ENCODE data around the gene KCNA5. TPM values are rescaled to one million over a fixed set of nuclear protein-coding genes. Genes with fewer than 3 reads are reported as not detected.

Gene KCNA5
- total RNA-seq, 1 experiment from 2014 or later, result not detected

GRCh38 chr12:5051334-5051733, 7.7 kb downstream of the KCNA5 start:
- CTCF ChIA-PET, result no interaction called here
- BruUV-seq (replicated peaks), result no TSS peak
- no peak overlapping the region for H3K9ac ChIP-seq (ENCODE audit: low read length)
- no peak overlapping the region for H2AFZ ChIP-seq (ENCODE audit: low read depth, low read length, poor library complexity, severe bottlenecking)
- intact Hi-C loops (cut with micrococcal nuclease), result no loop called here
- no peak for TF ChIP-seq ZNF274 (IDR thresholded peaks at IDR 0.05; ENCODE audit: low read depth, low read length)
- TF ChIP-seq POLR2A (IDR thresholded peaks at IDR 0.05; ENCODE audit: borderline replicate concordance, extremely low read depth, insufficient read depth, insufficient read length), result no peak
- TF ChIP-seq EGR1 (IDR thresholded peaks at IDR 0.05; ENCODE audit: low read depth), result no peak
- no peak for TF ChIP-seq ZFX (IDR thresholded peaks at IDR 0.05)
- TF ChIP-seq JUND (IDR thresholded peaks at IDR 0.05), result no peak
- TF ChIP-seq, protein P1, sequence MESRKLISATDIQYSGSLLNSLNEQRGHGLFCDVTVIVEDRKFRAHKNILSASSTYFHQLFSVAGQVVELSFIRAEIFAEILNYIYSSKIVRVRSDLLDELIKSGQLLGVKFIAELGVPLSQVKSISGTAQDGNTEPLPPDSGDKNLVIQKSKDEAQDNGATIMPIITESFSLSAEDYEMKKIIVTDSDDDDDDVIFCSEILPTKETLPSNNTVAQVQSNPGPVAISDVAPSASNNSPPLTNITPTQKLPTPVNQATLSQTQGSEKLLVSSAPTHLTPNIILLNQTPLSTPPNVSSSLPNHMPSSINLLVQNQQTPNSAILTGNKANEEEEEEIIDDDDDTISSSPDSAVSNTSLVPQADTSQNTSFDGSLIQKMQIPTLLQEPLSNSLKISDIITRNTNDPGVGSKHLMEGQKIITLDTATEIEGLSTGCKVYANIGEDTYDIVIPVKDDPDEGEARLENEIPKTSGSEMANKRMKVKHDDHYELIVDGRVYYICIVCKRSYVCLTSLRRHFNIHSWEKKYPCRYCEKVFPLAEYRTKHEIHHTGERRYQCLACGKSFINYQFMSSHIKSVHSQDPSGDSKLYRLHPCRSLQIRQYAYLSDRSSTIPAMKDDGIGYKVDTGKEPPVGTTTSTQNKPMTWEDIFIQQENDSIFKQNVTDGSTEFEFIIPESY (IDR thresholded peaks at IDR 0.05; ENCODE audit: extremely low read depth, insufficient replicate concordance, low read length), result no peak
- TF ChIP-seq FOSL1 (IDR thresholded peaks at IDR 0.05; ENCODE audit: low read depth), result no peak
- TF ChIP-seq, protein P2, sequence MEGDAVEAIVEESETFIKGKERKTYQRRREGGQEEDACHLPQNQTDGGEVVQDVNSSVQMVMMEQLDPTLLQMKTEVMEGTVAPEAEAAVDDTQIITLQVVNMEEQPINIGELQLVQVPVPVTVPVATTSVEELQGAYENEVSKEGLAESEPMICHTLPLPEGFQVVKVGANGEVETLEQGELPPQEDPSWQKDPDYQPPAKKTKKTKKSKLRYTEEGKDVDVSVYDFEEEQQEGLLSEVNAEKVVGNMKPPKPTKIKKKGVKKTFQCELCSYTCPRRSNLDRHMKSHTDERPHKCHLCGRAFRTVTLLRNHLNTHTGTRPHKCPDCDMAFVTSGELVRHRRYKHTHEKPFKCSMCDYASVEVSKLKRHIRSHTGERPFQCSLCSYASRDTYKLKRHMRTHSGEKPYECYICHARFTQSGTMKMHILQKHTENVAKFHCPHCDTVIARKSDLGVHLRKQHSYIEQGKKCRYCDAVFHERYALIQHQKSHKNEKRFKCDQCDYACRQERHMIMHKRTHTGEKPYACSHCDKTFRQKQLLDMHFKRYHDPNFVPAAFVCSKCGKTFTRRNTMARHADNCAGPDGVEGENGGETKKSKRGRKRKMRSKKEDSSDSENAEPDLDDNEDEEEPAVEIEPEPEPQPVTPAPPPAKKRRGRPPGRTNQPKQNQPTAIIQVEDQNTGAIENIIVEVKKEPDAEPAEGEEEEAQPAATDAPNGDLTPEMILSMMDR (IDR thresholded peaks at IDR 0.05 in 2 of 3, conservative IDR thresholded peaks at IDR 0.05 in 1 of 3; ENCODE audit: borderline replicate concordance in 1 of 3, insufficient read depth in 1 of 3, low read depth in 2 of 3, low read length in 2 of 3), result no peak
- no peak for TF ChIP-seq CBX3 (IDR thresholded peaks at IDR 0.05; ENCODE audit: low read depth)
- TF ChIP-seq EZH2 (IDR thresholded peaks at IDR 0.05), result no peak
- H3K4me3 ChIP-seq (replicated peaks in 1 of 2; ENCODE audit: low read depth in 1 of 2, low read length in 2 of 2), result no peak overlapping the region
- H3K36me3 ChIP-seq (ENCODE audit: control insufficient read depth in 1 of 2, insufficient read depth in 2 of 2, low read length in 2 of 2), result no peaks in the 10 kb centered on the region
- POLR2A ChIA-PET, result no interaction called here
- no peaks in the 10 kb centered on the region for H3K9me3 ChIP-seq (ENCODE audit: control insufficient read depth in 1 of 2, insufficient read depth in 1 of 2, low read depth in 1 of 2, low read length in 2 of 2)
- H3K27ac ChIP-seq (ENCODE audit: low read depth, low read length), result no peak overlapping the region
- H3K79me2 ChIP-seq (ENCODE audit: insufficient read depth, low read length), result no peaks in the 10 kb centered on the region
- H3K9me2 ChIP-seq (ENCODE audit: insufficient read depth), result no peaks in the 10 kb centered on the region
- no peak overlapping the region for H3K4me2 ChIP-seq (ENCODE audit: low read length)
- DNase-seq (ENCODE audit: low read depth, low spot score), result no peak
- RAD21 ChIA-PET (ENCODE audit: low non-redundant PET in 1 of 2, low total read pairs in 2 of 2, uncharacterized antibody in 2 of 2, unreplicated experiment in 2 of 2), result no interaction called here
- peaks cover 66% of the 10 kb centered on the region for H3K27me3 ChIP-seq (ENCODE audit: insufficient read depth, low read length)
- H3K4me1 ChIP-seq (ENCODE audit: control insufficient read depth in 1 of 2, insufficient read depth in 2 of 2, low read length in 2 of 2), result no peaks in the 10 kb centered on the region
- H4K20me1 ChIP-seq (ENCODE audit: insufficient read depth), result no peaks in the 10 kb centered on the region
- no peak for ATAC-seq

Data from HCT116 (cell line).